Endodermal cell (in vitro differentiated cells): ENCODE results near the gene CKAP2. TPM values are rescaled to one million over a fixed set of nuclear protein-coding genes. Genes with fewer than 3 reads are reported as not detected.

ENCODE experiments used
- DNase-seq: peaks from one replicate; pipeline ENCODE4 v3.0.0-alpha.2; 2017
- H3K27ac ChIP-seq: 2 replicates; pipeline ENCODE4 v1.5.1; 2013; ENCODE audit warnings: mild to moderate bottlenecking, low read depth, low read length, moderate library complexity
- H3K27me3 ChIP-seq: 2 replicates; pipeline ENCODE4 v1.6.1; 2013; ENCODE audit warnings: mild to moderate bottlenecking, low read length, moderate library complexity; ENCODE audit not compliant: insufficient read depth, control insufficient read depth, poor library complexity, severe bottlenecking
- H3K36me3 ChIP-seq: 2 replicates; pipeline ENCODE4 v1.7.0; 2013; ENCODE audit warnings: mild to moderate bottlenecking, low read length, moderate library complexity; ENCODE audit not compliant: control insufficient read depth, insufficient read depth
- H3K4me1 ChIP-seq: one replicate; pipeline ENCODE4 v1.7.0; 2013; ENCODE audit warnings: low read length; ENCODE audit not compliant: control insufficient read depth, insufficient read depth
- H3K4me3 ChIP-seq: 2 replicates; pipeline ENCODE4 v1.5.1; 2013; ENCODE audit warnings: mild to moderate bottlenecking, low read length, moderate library complexity
- H3K9ac ChIP-seq: 2 replicates; pipeline ENCODE4 v1.6.1; 2013; ENCODE audit warnings: mild to moderate bottlenecking, low read length, moderate library complexity; ENCODE audit not compliant: poor library complexity, severe bottlenecking; ENCODE audit errors: extremely low read depth
- H3K9me3 ChIP-seq: 2 replicates; pipeline ENCODE4 v1.6.1; 2013; ENCODE audit warnings: mild to moderate bottlenecking, low read length, moderate library complexity; ENCODE audit not compliant: control insufficient read depth
- H3K27ac Mint-ChIP-seq: 2 replicates; pipeline ENCODE4 v1.8.0; 2020; ENCODE audit warnings: mixed read lengths
- H3K27me3 Mint-ChIP-seq: 2 replicates; pipeline ENCODE4 v1.8.0; 2021; ENCODE audit warnings: mild to moderate bottlenecking, mixed read lengths; ENCODE audit not compliant: insufficient read depth
- H3K36me3 Mint-ChIP-seq: 2 replicates; pipeline ENCODE4 v1.8.0; 2020; ENCODE audit warnings: low read depth, mixed read lengths
- H3K4me1 Mint-ChIP-seq: 2 replicates; pipeline ENCODE4 v1.8.0; 2020; ENCODE audit warnings: mixed read lengths
- H3K4me3 Mint-ChIP-seq: 2 replicates; pipeline ENCODE4 v1.8.0; 2020; ENCODE audit warnings: mild to moderate bottlenecking, moderate library complexity, mixed read lengths
- H3K9me3 Mint-ChIP-seq: 2 replicates; pipeline ENCODE4 v1.8.0; 2020; ENCODE audit warnings: mild to moderate bottlenecking, mixed read lengths
- CTCF ChIP-seq: fragments of 200-600 bp; sonication (generic); conservative IDR thresholded peaks from 2 replicates; pipeline ENCODE4 v1.5.0; 2021; ENCODE audit warnings: antibody characterized with exemption, mild to moderate bottlenecking
- WGBS, 2 experiments: methylation state at CpG; one replicate each; pipeline versions ENCODE4 v1.1.5 to v1.1.7; 2013; ENCODE audit warnings: missing lambda C conversion rate in 2 of 2, mixed read lengths in 1 of 2; ENCODE audit not compliant: insufficient coverage in 1 of 2, insufficient read length in 1 of 2; 5-methylcytosine and 5-hydroxymethylcytosine counted together
- total RNA-seq, 2 donors: library from RNA; stranded (reverse); fragmentation: NEBNext Ultra II Directional in 1 of 2; extraction: Animal tissue kit (Norgen Biotek cat#: 25700) in 1 of 2; gene quantifications; 2 replicates in 1 of 2; 3 replicates in 1 of 2; pipeline ENCODE4 v1.2.1, GENCODE V29; 2021

CKAP2 gene
- total RNA-seq, 2 donors from 2014 or later, result 67.6 to 98.5 TPM

DNA sequence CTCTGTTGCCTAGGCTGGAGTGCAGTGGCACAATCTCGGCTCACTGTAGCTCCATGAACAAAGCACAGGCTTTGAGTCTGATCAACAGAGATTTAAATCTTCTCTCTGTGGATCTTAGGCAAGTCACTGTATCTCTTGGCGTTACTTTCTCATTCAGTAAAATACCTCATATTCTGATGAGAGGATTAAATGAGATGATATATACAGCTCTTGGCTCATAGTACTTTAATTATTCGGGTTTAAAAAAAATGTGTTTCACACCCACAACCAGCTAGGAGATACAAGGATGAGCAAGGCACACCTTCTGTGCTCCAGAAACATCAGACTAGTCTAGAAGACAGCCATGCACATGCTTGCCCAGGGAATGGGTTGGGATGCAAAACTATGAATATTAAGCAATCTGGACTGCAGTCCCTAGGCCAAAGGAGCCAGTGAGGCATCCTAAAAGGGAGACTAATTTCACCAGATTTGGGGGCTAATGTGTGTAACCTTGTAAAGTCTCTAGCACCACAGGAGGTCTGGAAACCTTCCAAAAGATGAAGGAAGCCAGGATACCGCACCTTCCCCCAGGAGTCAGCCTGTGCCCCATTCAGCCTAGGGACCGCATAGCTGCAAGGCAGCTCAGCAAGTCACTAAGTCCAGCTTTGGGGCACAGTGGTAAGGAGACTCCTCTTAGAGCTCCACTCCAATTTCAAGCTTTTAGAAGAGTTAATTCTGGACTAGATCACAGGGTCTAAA is 7.3 kb upstream of the CKAP2 start:
- Mint-ChIP-seq H3K27ac (no peak overlapping the region), H3K36me3 (peaks cover 14% of the 10 kb centered on the region), H3K4me3 (no peak overlapping the region), H3K9me3 (no peaks in the 10 kb centered on the region), H3K27me3 (no peaks in the 10 kb centered on the region), H3K4me1 (peaks cover 14% of the 10 kb centered on the region)
- no peak for DNase-seq
- peak overlapping the region; percentile 66 for H3K4me3 ChIP-seq
- no peaks in the 10 kb centered on the region for H3K9me3 ChIP-seq
- H3K36me3 ChIP-seq, result peaks cover 21% of the 10 kb centered on the region
- H3K27ac ChIP-seq, result no peak overlapping the region
- H3K9ac ChIP-seq, result no peak overlapping the region
- H3K4me1 ChIP-seq, result no peaks in the 10 kb centered on the region
- H3K27me3 ChIP-seq, result no peaks in the 10 kb centered on the region
- WGBS, 2 experiments, result 93 to 100% methylated on average over 2 to 5 of the region's 5 CpGs
- no peak for TF ChIP-seq CTCF

DNA sequence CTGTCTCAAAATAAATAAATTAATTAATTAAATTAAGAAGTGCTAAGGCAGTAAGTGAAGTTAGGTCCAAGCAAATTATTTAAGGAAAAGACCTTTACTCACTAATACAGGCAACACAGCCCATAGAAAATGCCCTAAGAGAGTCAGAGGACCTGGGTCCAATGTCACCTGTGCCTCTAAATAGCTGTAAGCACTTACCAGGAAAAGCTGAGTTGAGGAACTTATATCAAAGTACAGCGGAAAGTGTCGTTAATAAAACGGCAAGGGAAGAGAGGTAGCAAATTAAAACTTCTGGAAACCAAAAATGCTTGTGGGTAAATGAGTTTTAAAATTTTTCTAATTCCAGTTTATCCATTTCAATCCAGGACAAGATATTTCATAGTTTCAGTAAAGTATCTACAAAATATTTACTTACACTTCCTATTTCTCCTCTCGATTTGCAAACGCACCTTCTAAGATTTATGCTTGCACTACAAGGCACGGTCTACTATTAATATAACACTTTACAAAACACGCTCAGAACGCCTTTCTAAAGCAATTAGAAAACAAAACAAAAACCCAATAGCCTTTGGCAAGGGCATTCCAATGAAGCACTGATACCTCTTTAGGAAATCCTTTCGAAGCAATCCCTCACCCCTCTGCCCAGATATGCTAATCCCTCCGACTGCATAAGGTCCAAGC is 5.8 kb upstream of the CKAP2 start:
- WGBS, 2 experiments, result 16 to 25% methylated on average over 5 to 10 of the region's 10 CpGs
- Histone ChIP-seq H3K4me3 (peak overlapping the region; percentile 94), H3K36me3 (peaks cover 16% of the 10 kb centered on the region), H3K27ac (no peak overlapping the region), H3K9me3 (no peaks in the 10 kb centered on the region), H3K9ac (peak overlapping the region; percentile 50), H3K4me1 (peaks cover 2% of the 10 kb centered on the region), H3K27me3 (no peaks in the 10 kb centered on the region)
- Mint-ChIP-seq H3K36me3 (peaks cover 14% of the 10 kb centered on the region), H3K27me3 (no peaks in the 10 kb centered on the region), H3K4me1 (peaks cover 18% of the 10 kb centered on the region), H3K27ac (peak overlapping the region; percentile 93), H3K9me3 (no peaks in the 10 kb centered on the region), H3K4me3 (peak overlapping the region; percentile 83)
- no peak for DNase-seq
- no peak for TF ChIP-seq CTCF

DNA sequence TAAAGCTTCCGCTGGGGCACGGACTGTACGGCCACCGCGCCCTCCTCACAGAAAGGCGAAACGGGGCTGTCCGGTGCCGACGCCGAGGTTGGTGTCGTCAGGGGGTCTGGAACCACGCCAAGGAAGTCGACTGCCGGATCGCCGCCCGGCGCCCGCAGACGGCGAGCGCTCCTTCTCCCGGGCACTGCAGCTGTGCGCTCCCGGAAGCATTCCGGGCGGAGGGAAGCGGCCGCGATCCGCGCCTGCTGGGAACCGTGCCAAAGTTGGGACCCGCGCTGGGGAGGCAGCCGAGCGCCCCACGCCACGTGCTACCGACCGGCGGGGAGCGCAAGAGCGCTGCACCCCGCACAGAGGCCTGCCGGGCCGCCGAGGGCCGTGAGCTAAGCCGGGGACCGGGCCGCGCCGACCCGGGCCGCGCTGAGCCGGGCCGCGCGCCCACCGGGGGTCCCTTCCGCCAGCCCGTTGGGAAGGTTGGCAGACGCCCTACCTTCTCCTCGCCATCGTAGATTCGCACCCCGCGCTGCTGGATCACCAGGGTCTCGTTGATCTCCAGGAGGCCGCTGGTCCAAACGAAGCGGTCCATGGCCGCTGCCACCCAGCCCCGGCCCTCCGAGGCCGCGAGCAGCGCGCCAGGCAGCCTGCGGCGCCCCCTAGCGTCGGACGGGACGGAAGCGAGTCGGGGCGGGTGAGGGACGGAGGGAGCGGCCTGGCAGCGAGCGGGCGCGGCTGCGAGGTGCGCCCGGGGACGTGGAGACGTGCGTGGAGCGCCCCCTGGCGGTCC is 5.1 kb upstream of the CKAP2 start, which contains the start of gene VPS36:
Gene VPS36 (minus strand): TSS at position 623 of the 781 bp plus-strand sequence. CDS start 40 bp downstream, at position 583.
- Histone ChIP-seq H3K27me3 (no peaks in the 10 kb centered on the region), H3K36me3 (peaks cover 9% of the 10 kb centered on the region), H3K9me3 (no peaks in the 10 kb centered on the region), H3K4me3 (peak within 1 kb of the TSS; percentile 94), H3K27ac (peak within 1 kb of the TSS; percentile 82), H3K4me1 (peaks cover 3% of the 10 kb centered on the region), H3K9ac (peak within 1 kb of the TSS; percentile 50)
- DNase-seq, result peak; percentile 98
- no peaks in the 10 kb centered on the region for H3K27me3 Mint-ChIP-seq
- H3K4me3 Mint-ChIP-seq, result peak within 1 kb of the TSS; percentile 83
- H3K27ac Mint-ChIP-seq, result peak within 1 kb of the TSS; percentile 93
- H3K4me1 Mint-ChIP-seq, result peaks cover 21% of the 10 kb centered on the region
- 0 to 1% methylated on average over 65 to 105 of the region's 105 CpGs for WGBS, 2 experiments
- peaks cover 7% of the 10 kb centered on the region for H3K36me3 Mint-ChIP-seq
- TF ChIP-seq CTCF, result peak; percentile 100
- H3K9me3 Mint-ChIP-seq, result no peaks in the 10 kb centered on the region
